Immature natural killer cell (primary cell): ENCODE measurements around the gene SMARCAD1. TPM values are rescaled to one million over a fixed set of nuclear protein-coding genes. Genes with fewer than 3 reads are reported as not detected.

ENCODE experiments used
- DNase-seq, 3 donors: peaks; one replicate each; pipeline ENCODE4 v3.0.0; 2022; ENCODE audit warnings: mixed read lengths in 1 of 3
- H3K27ac Mint-ChIP-seq, 6 donors: one replicate each; pipeline ENCODE4 v1.8.0; 2020; ENCODE audit warnings: mixed read lengths in 6 of 6, mild to moderate bottlenecking in 5 of 6, inconsistent platforms in 4 of 6, moderate library complexity in 3 of 6
- H3K27me3 Mint-ChIP-seq, 3 donors: one replicate each; pipeline ENCODE4 v1.8.0; 2020 to 2021; ENCODE audit warnings: low read depth in 3 of 3, mild to moderate bottlenecking in 3 of 3, mixed read lengths in 3 of 3, moderate library complexity in 3 of 3, inconsistent platforms in 1 of 3
- H3K36me3 Mint-ChIP-seq, 3 donors: one replicate each; pipeline ENCODE4 v1.8.0; 2020; ENCODE audit warnings: mixed read lengths in 3 of 3, inconsistent platforms in 2 of 3, mild to moderate bottlenecking in 2 of 3
- H3K4me1 Mint-ChIP-seq, 2 donors: one replicate each; pipeline ENCODE4 v1.8.0; 2020; ENCODE audit warnings: inconsistent platforms in 2 of 2, mild to moderate bottlenecking in 2 of 2, mixed read lengths in 2 of 2, moderate library complexity in 1 of 2
- H3K4me3 Mint-ChIP-seq, 5 donors: one replicate each; pipeline ENCODE4 v1.8.0; 2020; ENCODE audit warnings: mild to moderate bottlenecking in 5 of 5, mixed read lengths in 5 of 5, inconsistent platforms in 3 of 5, moderate library complexity in 3 of 5
- H3K9me3 Mint-ChIP-seq, 6 donors: one replicate each; pipeline ENCODE4 v1.8.0; 2020; ENCODE audit warnings: mild to moderate bottlenecking in 6 of 6, mixed read lengths in 6 of 6, inconsistent platforms in 4 of 6, moderate library complexity in 3 of 6
- polyA plus RNA-seq, 3 donors: library from polyadenylated mRNA; unstranded; fragments of 300-500 nt; fragmentation: Illumina TruSeq; gene quantifications; one replicate each; pipeline ENCODE4 v1.2.3, GENCODE V29; 2021

The SMARCAD1 gene
- polyA plus RNA-seq, 3 donors from 2014 or later, result 10.3 to 13.6 (median 10.5) TPM

DNA sequence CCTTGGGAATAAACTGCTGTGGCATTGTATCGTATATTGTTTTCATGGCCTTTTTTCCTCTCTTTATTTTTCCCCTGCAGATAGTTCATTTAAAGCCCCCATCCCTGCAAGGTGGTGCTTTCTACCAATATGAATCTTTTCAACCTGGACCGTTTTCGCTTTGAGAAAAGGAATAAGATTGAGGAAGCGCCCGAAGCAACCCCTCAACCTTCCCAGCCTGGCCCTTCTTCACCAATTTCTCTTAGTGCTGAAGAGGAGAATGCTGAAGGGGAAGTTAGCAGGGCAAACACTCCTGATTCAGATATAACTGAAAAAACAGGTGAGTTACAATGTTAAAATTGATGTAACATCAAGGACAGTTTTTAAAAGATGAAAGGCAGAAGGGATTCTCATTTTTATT is 601 bp downstream of the SMARCAD1 start:
- H3K4me1 Mint-ChIP-seq, result peaks cover 35 to 56% of the 10 kb centered on the region in 2 donors
- H3K36me3 Mint-ChIP-seq, result peaks cover 9 to 15% (median 10%) of the 10 kb centered on the region in 3 donors
- H3K9me3 Mint-ChIP-seq, result no peaks in the 10 kb centered on the region
- DNase-seq, result peak in 1 of 3 donors; percentile 3
- H3K4me3 Mint-ChIP-seq, result peak overlapping the region; percentile 96 to 100 (median 98)
- H3K27ac Mint-ChIP-seq, result peak overlapping the region; percentile 97 to 100 (median 98)
- H3K27me3 Mint-ChIP-seq, result peaks cover 10 to 16% (median 11%) of the 10 kb centered on the region in 3 donors

- H3K4me1 Mint-ChIP-seq, result peaks cover 40 to 62% of the 10 kb centered on the region in 2 donors
Observed at GRCh38 chr4:94208918-94209317, 1.3 kb downstream of the SMARCAD1 start.

DNA sequence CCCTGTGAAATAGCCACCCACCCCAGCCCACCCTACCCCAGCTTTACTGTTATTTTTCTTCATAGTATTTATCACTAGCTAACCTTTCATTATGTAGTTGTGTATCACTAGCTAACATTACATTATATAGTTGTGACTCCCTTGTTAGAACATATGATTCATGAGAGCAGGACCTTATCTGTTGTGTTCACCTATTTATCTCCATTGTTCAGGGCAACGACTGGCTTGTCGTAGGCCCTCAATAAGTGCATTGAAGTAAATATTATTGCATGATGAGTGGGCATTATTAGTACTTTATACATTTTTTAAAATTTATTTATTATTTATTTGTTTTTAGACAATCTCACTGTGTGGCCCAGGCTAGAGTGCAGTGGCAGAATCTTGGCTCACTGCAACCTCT is 4.2 kb downstream of the SMARCAD1 start:
- DNase-seq, result no peak
- H3K4me1 Mint-ChIP-seq, result peaks cover 60 to 85% of the 10 kb centered on the region in 2 donors
- H3K4me3 Mint-ChIP-seq, result no peak overlapping the region
- peak overlapping the region in 2 of 6 donors; percentile 43 to 63 for H3K27ac Mint-ChIP-seq
- no peaks in the 10 kb centered on the region for H3K9me3 Mint-ChIP-seq
- H3K36me3 Mint-ChIP-seq, result peaks cover 21 to 40% (median 32%) of the 10 kb centered on the region in 3 donors
- H3K27me3 Mint-ChIP-seq, result peaks cover 8 to 13% (median 12%) of the 10 kb centered on the region in 3 donors

More at GRCh38 chr4:94208918-94209317, 1.3 kb downstream of the SMARCAD1 start:
- H3K4me3 Mint-ChIP-seq, result peak overlapping the region; percentile 96 to 100 (median 98)
- no peak for DNase-seq
- H3K27me3 Mint-ChIP-seq, result peaks cover 10 to 16% (median 11%) of the 10 kb centered on the region in 3 donors
- no peaks in the 10 kb centered on the region for H3K9me3 Mint-ChIP-seq
- peaks cover 13 to 22% (median 16%) of the 10 kb centered on the region in 3 donors for H3K36me3 Mint-ChIP-seq
- peak overlapping the region; percentile 49 to 100 (median 98) for H3K27ac Mint-ChIP-seq

GRCh38 chr4:94214703-94215319 is 7.1 kb downstream of the SMARCAD1 start:
- Mint-ChIP-seq H3K4me1 (peaks cover 47 to 68% of the 10 kb centered on the region in 2 donors), H3K27me3 (peaks cover 0 to 6% (median 2%) of the 10 kb centered on the region in 3 donors), H3K4me3 (peak overlapping the region in 4 of 5 donors; percentile 33 to 60 (median 42)), H3K9me3 (no peaks in the 10 kb centered on the region), H3K36me3 (peaks cover 24 to 38% (median 36%) of the 10 kb centered on the region in 3 donors), H3K27ac (peak overlapping the region; percentile 66 to 92 (median 84))
- peak; percentile 14 to 36 (median 24) for DNase-seq

GRCh38 chr4:94216394-94216793 is 8.7 kb downstream of the SMARCAD1 start:
- H3K27ac Mint-ChIP-seq, result no peak overlapping the region
- peaks cover 42 to 59% of the 10 kb centered on the region in 2 donors for H3K4me1 Mint-ChIP-seq

GRCh38 chr4:94219402-94219801 is 11.7 kb downstream of the SMARCAD1 start:
- H3K4me1 Mint-ChIP-seq, result peaks cover 30 to 35% of the 10 kb centered on the region in 2 donors
- H3K9me3 Mint-ChIP-seq, result no peaks in the 10 kb centered on the region
- H3K27ac Mint-ChIP-seq, result no peak overlapping the region
- peaks cover 10 to 20% (median 18%) of the 10 kb centered on the region in 3 donors for H3K36me3 Mint-ChIP-seq
- H3K27me3 Mint-ChIP-seq, result peaks cover 0 to 6% (median 2%) of the 10 kb centered on the region in 3 donors
- H3K4me3 Mint-ChIP-seq, result no peak overlapping the region
- DNase-seq, result no peak

More at GRCh38 chr4:94216394-94216793, 8.7 kb downstream of the SMARCAD1 start:
- Mint-ChIP-seq H3K36me3 (peaks cover 20 to 33% (median 32%) of the 10 kb centered on the region in 3 donors), H3K9me3 (no peaks in the 10 kb centered on the region), H3K4me3 (no peak overlapping the region), H3K27me3 (peaks cover 0 to 6% (median 2%) of the 10 kb centered on the region in 3 donors)
- DNase-seq, result no peak

- Mint-ChIP-seq H3K4me3 (no peak overlapping the region), H3K27ac (peak overlapping the region in 1 of 6 donors; percentile 1), H3K4me1 (peaks cover 15 to 30% of the 10 kb centered on the region in 2 donors), H3K27me3 (no peaks in the 10 kb centered on the region), H3K36me3 (peaks cover 3 to 13% (median 5%) of the 10 kb centered on the region in 3 donors), H3K9me3 (no peaks in the 10 kb centered on the region)
- no peak for DNase-seq
Observed at GRCh38 chr4:94221916-94222315, 14.3 kb downstream of the SMARCAD1 start.

DNA sequence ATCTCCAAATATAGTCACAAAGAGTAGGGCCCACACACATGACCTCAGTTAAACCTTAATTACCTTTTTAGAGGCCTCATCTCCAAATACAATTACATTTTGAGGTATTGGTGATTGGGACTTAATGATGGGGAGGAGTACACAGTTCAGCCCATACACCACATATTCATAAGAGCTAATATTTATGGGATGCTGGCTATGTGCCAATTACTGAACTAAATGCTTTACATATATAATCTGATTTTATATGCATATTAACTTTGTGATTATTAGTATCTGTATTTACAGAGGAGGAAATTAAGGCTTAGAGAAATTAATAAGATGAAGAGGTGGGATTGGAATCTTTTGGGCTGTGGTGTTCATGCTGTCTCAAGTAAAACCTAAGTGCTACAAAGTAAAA is 17.8 kb downstream of the SMARCAD1 start:
- H3K4me3 Mint-ChIP-seq, result no peak overlapping the region
- peaks cover 12 to 38% of the 10 kb centered on the region in 2 donors for H3K4me1 Mint-ChIP-seq
- H3K9me3 Mint-ChIP-seq, result no peaks in the 10 kb centered on the region
- peaks cover 11 to 22% (median 12%) of the 10 kb centered on the region in 3 donors for H3K36me3 Mint-ChIP-seq
- no peak for DNase-seq
- peak overlapping the region in 1 of 6 donors; percentile 22 for H3K27ac Mint-ChIP-seq
- no peaks in the 10 kb centered on the region for H3K27me3 Mint-ChIP-seq

- Mint-ChIP-seq H3K27ac (no peak overlapping the region), H3K9me3 (no peaks in the 10 kb centered on the region), H3K4me1 (peaks cover 14 to 45% of the 10 kb centered on the region in 2 donors), H3K4me3 (no peak overlapping the region), H3K36me3 (peaks cover 11 to 27% (median 12%) of the 10 kb centered on the region in 3 donors), H3K27me3 (no peaks in the 10 kb centered on the region)
- DNase-seq, result no peak
Observed at GRCh38 chr4:94226763-94227162, 19.1 kb downstream of the SMARCAD1 start.

DNA sequence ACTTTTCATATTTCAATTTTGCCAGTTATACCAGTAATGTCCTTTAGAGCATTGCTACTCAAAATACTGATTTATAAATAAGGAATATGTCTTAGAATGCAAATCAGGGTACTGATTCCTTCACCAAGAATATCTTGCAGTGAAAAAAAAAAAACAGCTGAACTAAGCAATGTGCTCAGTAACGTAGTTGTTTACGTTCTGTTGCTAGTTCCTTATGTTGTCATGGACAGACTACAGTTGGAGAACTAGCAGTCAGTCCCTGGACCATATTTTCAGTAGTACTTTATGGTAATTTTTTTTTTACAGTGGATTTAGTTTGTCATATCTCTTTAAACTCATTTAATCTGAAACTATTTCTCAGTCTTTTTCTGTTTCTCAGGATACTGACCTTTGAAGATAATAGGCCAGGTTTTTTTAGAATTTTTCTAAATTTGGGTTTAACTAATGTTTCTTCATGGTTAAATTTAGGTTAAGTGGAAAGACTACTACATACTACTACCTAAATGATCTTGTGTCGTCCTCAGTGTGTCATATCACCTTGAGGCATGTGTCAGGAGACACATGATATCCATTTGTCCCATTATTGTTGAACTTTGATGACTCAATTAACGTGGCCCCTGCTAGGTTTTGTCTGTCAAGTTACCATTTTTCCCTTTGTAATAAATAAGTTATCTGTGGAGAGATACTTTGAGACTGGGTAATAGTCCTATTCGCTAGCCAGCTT is 21.0 kb downstream of the SMARCAD1 start:
- H3K27me3 Mint-ChIP-seq, result no peaks in the 10 kb centered on the region
- no peaks in the 10 kb centered on the region for H3K9me3 Mint-ChIP-seq
- DNase-seq, result no peak
- H3K36me3 Mint-ChIP-seq, result peaks cover 11 to 27% (median 12%) of the 10 kb centered on the region in 3 donors
- H3K4me3 Mint-ChIP-seq, result no peak overlapping the region
- H3K27ac Mint-ChIP-seq, result peak overlapping the region in 1 of 6 donors; percentile 9
- peaks cover 12 to 45% of the 10 kb centered on the region in 2 donors for H3K4me1 Mint-ChIP-seq

DNA sequence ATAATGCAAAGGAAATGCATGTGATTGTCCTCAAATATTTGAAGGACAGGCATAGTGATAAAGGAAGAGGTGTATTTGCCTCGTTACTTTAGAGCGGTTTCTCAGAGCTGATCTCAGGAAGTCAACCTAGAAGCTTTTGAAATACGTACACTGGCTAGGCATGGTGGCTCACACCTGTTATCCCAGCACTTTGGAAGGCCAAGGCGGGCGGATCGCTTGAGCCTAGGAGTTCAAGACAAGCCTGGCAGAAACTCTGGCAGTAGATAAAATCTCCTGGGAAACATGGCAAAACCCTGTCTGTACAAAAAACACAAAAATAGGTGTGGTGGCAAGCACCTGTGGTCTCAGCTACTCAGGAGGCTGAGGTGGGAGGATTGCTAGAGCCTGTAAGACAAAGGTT is 24.9 kb downstream of the SMARCAD1 start:
- Mint-ChIP-seq H3K9me3 (no peaks in the 10 kb centered on the region), H3K27me3 (no peaks in the 10 kb centered on the region), H3K36me3 (peaks cover 7 to 25% (median 10%) of the 10 kb centered on the region in 3 donors), H3K4me1 (peaks cover 7 to 19% of the 10 kb centered on the region in 2 donors), H3K4me3 (no peak overlapping the region), H3K27ac (no peak overlapping the region)
- DNase-seq, result no peak

DNA sequence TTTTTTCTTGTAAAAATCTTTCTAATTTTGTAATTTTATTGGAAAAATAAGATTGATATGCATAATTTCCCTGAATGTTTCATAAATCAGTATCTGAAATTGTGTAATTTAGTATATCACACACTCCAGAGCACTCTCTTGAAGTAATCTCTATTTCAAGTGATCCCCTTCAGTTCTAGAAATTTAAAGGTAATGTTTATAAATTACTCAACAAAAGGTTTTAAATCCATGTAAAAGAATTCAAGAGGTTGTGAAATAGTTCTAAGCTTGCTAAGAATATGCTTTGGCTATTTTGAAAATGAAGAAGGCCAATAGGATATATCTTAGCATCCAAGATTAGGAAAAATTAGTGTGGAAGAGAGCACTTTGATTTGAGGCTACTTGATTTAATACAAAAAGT is 28.2 kb downstream of the SMARCAD1 start:
- H3K9me3 Mint-ChIP-seq, result no peaks in the 10 kb centered on the region
- H3K36me3 Mint-ChIP-seq, result peaks cover 6 to 25% (median 7%) of the 10 kb centered on the region in 3 donors
- H3K27ac Mint-ChIP-seq, result peak overlapping the region in 2 of 6 donors; percentile 1 to 46
- no peak overlapping the region for H3K4me3 Mint-ChIP-seq
- no peaks in the 10 kb centered on the region for H3K27me3 Mint-ChIP-seq
- peaks cover under 1 to 4% of the 10 kb centered on the region in 2 donors for H3K4me1 Mint-ChIP-seq
- no peak for DNase-seq

DNA sequence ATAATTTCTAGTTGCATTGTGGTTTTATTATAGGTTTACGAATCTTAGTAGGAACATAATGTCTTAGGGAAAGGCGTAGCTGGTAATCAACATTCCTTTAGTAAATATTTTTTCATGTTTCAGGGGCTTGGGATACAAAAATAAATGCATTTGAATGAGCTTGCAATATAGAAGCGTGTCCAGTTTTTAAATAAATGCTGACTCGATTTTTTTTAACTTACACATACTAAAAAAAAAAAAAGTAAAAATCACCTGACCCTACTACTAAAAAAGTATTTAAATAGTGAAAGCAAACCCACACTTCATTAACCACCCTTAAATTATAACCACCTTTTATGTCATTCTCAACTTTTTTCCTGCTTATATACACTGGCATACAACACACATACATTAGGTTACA is 29.6 kb downstream of the SMARCAD1 start:
- Mint-ChIP-seq H3K36me3 (peaks cover 8 to 27% (median 14%) of the 10 kb centered on the region in 3 donors), H3K27ac (no peak overlapping the region), H3K4me3 (no peak overlapping the region), H3K4me1 (no peaks in the 10 kb centered on the region), H3K27me3 (no peaks in the 10 kb centered on the region), H3K9me3 (no peaks in the 10 kb centered on the region)
- no peak for DNase-seq

DNA sequence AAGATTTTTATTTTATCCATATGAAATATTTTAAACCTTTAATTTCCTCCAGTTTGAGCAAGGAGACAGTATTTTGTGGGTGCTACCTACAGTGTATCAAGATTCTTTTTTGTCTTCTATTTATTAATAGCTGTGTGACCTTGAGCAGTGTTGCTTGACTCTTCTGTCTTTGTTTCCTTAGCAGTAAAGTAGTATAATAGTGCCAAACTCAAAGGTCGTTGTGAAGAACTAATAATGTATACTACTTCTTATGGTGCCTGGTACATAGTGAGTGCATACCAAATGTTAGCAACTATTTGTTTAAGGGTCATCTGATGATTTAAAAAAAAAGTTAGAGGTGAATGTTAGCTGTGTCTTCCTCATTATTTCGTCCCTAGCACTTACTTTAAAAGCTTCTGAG is 30.5 kb downstream of the SMARCAD1 start:
- DNase-seq, result no peak
- no peak overlapping the region for H3K27ac Mint-ChIP-seq
- no peak overlapping the region for H3K4me3 Mint-ChIP-seq
- H3K36me3 Mint-ChIP-seq, result peaks cover 11 to 27% (median 16%) of the 10 kb centered on the region in 3 donors
- H3K4me1 Mint-ChIP-seq, result no peaks in the 10 kb centered on the region
- no peaks in the 10 kb centered on the region for H3K9me3 Mint-ChIP-seq
- no peaks in the 10 kb centered on the region for H3K27me3 Mint-ChIP-seq
